ENCODE data around the gene RCL1.

The RCL1 gene

DNA sequence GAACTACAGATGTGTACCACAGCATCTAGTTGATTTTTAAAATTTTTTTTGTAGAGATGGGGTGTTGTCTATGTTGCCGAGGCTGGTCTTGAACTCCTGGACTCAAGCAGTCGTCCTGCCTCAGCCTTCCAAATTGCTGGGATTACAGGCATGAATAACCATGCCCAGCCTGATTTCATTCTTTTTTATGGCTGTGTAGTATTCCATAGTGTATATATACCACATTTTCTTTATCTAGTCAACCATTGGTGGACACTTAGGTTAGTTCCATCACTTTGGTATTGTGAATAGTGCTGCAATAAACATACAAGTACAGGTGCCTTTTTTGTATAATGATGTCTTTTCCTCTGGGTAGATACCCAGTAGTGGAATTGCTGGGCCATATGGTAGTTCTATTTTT, 3.8 kb downstream of the RCL1 start:
- no peak for TF ChIP-seq GATA1 (IDR thresholded peaks at IDR 0.05; ENCODE audit: low read depth, low read length)
- no peak for DNase-seq

GRCh38 chr9:4796988-4797853, 4.5 kb downstream of the RCL1 start:
- TF ChIP-seq POLR2A (IDR thresholded peaks at IDR 0.05; ENCODE audit: low read length): no peak
- DNase-seq: peak; percentile 84 to 87

- DNase-seq: no peak
- no peak for TF ChIP-seq GATA1 (IDR thresholded peaks at IDR 0.05; ENCODE audit: low read depth, low read length)
- TF ChIP-seq POLR2A (IDR thresholded peaks at IDR 0.05; ENCODE audit: low read length): no peak
These were observed 5.1 kb downstream of the RCL1 start for GRCh38 chr9:4797854-4798150.

GRCh38 chr9:4798281-4799032, 5.7 kb downstream of the RCL1 start:
- TF ChIP-seq POLR2A (IDR thresholded peaks at IDR 0.05; ENCODE audit: low read length): peak; percentile 76
- TF ChIP-seq GATA1 (IDR thresholded peaks at IDR 0.05; ENCODE audit: low read depth, low read length): no peak
- DNase-seq: peak; percentile 92 to 95

DNA sequence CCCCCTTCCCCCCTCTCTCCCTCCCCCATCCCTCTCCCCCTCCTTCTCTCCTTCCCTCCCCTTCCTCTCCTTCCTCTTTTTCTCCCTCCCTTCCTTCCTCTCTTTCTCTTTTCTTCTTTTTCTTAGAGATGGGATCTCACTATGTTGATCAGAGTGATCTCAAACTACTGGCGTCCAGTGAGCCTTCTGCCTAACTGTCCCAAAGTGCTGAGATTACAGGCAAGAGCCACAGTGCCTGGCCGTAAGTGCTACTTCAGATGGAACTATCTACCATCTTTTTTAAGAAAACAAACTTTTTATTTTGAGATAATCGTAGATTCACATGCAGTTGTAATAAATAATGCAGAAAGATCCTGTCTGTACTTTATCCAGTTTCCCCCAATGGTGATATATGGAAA, 6.3 kb downstream of the RCL1 start:
- peak; percentile 30 to 66 for DNase-seq

DNA sequence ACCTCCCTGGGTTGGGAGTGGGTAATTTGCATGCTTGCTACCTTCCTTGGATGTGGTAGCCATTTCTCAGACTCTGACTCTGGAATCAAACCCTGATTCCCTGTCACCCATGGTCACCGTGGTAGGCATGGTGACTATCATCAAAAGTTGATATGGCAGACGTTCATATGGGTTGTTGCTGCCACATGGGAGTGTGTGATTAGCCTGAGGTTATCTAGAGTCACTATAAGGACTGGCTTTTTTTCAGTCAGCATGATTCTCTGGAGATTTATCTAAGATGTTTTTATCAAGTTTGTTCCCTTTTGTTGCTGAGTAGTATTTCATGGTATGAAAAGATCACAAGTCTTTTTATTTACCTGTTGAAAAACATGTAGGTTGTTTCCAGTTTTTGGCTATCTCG, 7.0 kb downstream of the RCL1 start:
- TF ChIP-seq GATA1 (IDR thresholded peaks at IDR 0.05; ENCODE audit: low read depth, low read length) (no peak), POLR2A (IDR thresholded peaks at IDR 0.05; ENCODE audit: low read length) (no peak)
- peak; percentile 96 to 98 for DNase-seq

More for the DNA sequence above, 6.3 kb downstream of the RCL1 start:
- TF ChIP-seq GATA1 (IDR thresholded peaks at IDR 0.05; ENCODE audit: low read depth, low read length): no peak
- TF ChIP-seq POLR2A (IDR thresholded peaks at IDR 0.05; ENCODE audit: low read length): no peak

GRCh38 chr9:4801156-4801555, 8.4 kb downstream of the RCL1 start:
- no peak for DNase-seq
- no peak for TF ChIP-seq GATA1 (IDR thresholded peaks at IDR 0.05; ENCODE audit: low read depth, low read length)
- TF ChIP-seq POLR2A (IDR thresholded peaks at IDR 0.05; ENCODE audit: low read length): no peak

DNA sequence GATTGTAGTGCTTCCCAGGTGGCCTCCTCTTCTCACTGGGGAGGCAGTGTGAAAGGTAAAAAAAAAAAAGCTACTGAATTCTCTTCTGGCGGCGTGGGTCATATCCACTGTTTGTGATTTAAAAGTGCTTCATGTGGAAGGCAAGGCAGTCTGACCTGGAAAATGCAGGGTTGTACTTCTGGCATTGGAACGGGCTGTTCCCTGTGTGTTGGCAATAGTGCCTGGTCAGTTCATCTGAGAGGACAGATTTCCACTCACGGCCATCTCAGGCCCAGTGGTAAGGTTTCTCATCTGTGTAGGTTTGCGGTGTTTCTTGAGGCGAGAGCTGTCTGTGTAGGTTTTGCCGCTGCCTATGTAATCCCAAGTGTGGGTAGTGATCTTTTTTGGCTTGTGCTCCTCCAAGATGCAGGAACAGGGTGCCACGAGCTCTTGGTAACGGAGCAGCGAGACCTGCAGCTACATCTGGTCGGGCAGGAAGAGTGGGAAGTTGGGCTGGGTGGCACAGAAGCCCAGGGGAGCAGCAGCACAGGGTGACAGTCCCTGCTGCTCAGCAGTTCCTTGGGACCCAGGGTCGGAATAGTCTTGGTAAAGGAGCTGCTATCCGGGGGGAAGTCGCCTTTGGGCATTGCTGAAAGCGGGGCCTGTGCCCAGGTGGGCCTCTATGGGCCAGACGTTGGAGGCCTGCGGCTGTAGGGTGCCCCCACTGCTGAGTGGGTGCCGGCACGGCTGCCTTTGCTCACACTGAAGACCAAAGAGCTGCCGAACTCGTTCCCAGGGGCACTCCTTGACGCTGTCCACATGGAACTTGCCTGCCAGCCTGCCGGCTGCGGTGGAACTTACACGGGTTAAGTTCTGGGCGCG, 11.2 kb downstream of the RCL1 start:
- no peak for DNase-seq
- TF ChIP-seq POLR2A (IDR thresholded peaks at IDR 0.05; ENCODE audit: low read length) (no peak), GATA1 (IDR thresholded peaks at IDR 0.05; ENCODE audit: low read depth, low read length) (no peak)

- TF ChIP-seq GATA1 (IDR thresholded peaks at IDR 0.05; ENCODE audit: low read depth, low read length): no peak
- no peak for TF ChIP-seq POLR2A (IDR thresholded peaks at IDR 0.05; ENCODE audit: low read length)
These were observed 11.8 kb downstream of the RCL1 start for GRCh38 chr9:4804531-4805016.

GRCh38 chr9:4805191-4805918, 12.6 kb downstream of the RCL1 start:
- TF ChIP-seq POLR2A (IDR thresholded peaks at IDR 0.05; ENCODE audit: low read length) (no peak), GATA1 (IDR thresholded peaks at IDR 0.05; ENCODE audit: low read depth, low read length) (no peak)
- no peak for DNase-seq

More at GRCh38 chr9:4804531-4805016, 11.8 kb downstream of the RCL1 start:
- no peak for DNase-seq

DNA sequence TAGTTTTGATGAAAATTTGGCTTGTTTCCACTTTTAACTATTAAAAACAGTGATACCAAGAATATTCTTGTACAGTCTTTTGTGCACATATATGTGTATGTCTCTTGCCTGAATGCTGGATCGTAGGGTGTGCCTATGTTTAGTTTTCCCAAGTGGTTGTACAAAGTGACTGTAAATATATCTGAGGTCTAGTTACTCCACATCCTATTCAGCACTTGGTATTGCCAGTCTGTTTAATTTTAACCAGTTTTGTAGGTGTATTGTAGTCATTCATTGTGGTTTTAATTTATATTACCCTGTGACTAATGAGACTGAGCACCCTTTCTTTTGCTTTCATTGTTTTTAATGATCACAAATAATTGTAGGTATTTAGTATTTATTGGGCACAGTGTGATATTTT, 17.8 kb downstream of the RCL1 start:
- TF ChIP-seq POLR2A (IDR thresholded peaks at IDR 0.05; ENCODE audit: low read length) (no peak), GATA1 (IDR thresholded peaks at IDR 0.05; ENCODE audit: low read depth, low read length) (no peak)
- DNase-seq: no peak

- TF ChIP-seq POLR2A (IDR thresholded peaks at IDR 0.05; ENCODE audit: low read length): no peak
- no peak for TF ChIP-seq GATA1 (IDR thresholded peaks at IDR 0.05; ENCODE audit: low read depth, low read length)
- no peak for DNase-seq
These were observed 19.1 kb downstream of the RCL1 start for GRCh38 chr9:4811824-4812223.

DNA sequence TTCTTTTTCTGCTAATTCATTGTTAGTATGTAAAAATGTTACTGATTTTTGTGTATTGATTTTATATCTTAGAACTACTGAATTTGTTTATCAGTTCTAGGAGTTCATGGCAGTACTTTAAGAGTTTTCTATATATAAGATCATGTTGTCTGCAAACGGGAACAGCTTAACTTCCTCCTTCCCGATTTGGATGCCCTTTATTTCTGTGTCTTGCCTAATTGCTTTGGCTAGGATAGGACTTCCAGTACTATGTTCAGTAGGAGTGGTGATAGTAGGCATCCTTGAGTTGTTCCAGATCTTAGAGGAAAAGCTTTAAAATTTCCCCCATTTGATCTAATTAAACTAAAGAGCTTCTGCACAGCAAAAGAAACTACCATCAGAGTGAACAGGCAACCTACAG, 20.1 kb downstream of the RCL1 start:
- TF ChIP-seq POLR2A (IDR thresholded peaks at IDR 0.05; ENCODE audit: low read length) (no peak), GATA1 (IDR thresholded peaks at IDR 0.05; ENCODE audit: low read depth, low read length) (no peak)

More for the DNA sequence above, 20.1 kb downstream of the RCL1 start:
- no peak for DNase-seq

Measured in erythroblast (primary cell).